DND-41 (cell line): ENCODE data around the gene PRKCA.

Experiments
- CTCF ChIP-seq: IDR thresholded peaks from 2 replicates; pipeline ENCODE4 v1.5.1; 2012; ENCODE audit warnings: borderline replicate concordance, low read length, moderate library complexity, mild to moderate bottlenecking; ENCODE audit not compliant: poor library complexity, severe bottlenecking; ENCODE audit errors: extremely low read depth
- EZH2 ChIP-seq: IDR thresholded peaks from 3 replicates; pipeline ENCODE4 v1.6.1; 2012; ENCODE audit warnings: borderline replicate concordance, low read depth, mild to moderate bottlenecking, moderate library complexity, low read length, inconsistent platforms; ENCODE audit not compliant: severe bottlenecking

- TF ChIP-seq EZH2 (no peak), CTCF (no peak)
These were observed 20.6 kb upstream of the PRKCA start for GRCh38 chr17:66281661-66282369.
